ENCODE data around the gene CD37. TPM values are rescaled to one million over a fixed set of nuclear protein-coding genes. Genes with fewer than 3 reads are reported as not detected.

The CD37 gene
- total and polyA plus RNA-seq, 10 of the 15 experiments (the other 5 are each of a cell fraction or from before 2014, with no cell fraction given): 34.1 to 359 (median 108) TPM

DNA sequence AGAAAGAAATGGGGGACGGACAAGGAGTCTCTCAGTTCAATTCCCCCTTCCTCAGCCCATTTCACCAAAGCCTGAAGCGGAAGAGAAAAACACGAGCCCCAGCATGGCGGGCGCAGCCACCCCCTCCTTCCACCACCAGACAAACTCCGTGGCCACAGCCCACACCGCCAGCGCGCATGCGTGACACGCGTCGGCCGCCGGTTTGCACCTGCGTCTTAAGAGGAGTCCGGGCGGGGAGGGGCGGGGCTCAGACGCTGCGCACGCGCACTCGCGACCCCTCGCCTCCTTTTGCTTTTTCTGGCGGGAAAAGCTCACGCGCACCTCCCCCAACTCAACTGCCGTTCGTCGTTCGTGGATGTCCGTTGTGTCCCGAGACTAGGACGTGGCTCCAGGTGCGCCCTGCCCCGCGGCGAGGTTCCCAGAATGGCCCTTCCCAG is 52.7 kb downstream of the CD37 start, which contains the start of gene KASH5:
Gene KASH5, plus strand, starts transcription at position 314 of the 437 bp plus-strand sequence. CDS start 2,635 bp downstream, outside the sequence.
- WGBS (ENCODE audit: insufficient coverage, insufficient replicate concordance, low lambda C conversion rate, missing lambda C conversion rate): 88% methylated on average over 24 of the region's 40 CpGs
- H3K79me2 ChIP-seq (ENCODE audit: control insufficient read depth, insufficient read depth, low read length): no peaks in the 10 kb centered on the region
- intact Hi-C loops (cut with micrococcal nuclease; ENCODE audit: unreplicated experiment): no loop called here
- FAIRE-seq (no peak), ATAC-seq (no peak), DNase-seq (ENCODE audit: low read depth, low spot score) (no peak)
- no peak within 1 kb of the TSS for H3K27ac ChIP-seq (ENCODE audit: control insufficient read depth, insufficient read depth)
- no peaks in the 10 kb centered on the region for H3K9me3 ChIP-seq (replicated peaks; ENCODE audit: control insufficient read depth, insufficient read depth, low read length)
- H3K4me1 ChIP-seq (ENCODE audit: control insufficient read depth, insufficient read depth, low read length): no peaks in the 10 kb centered on the region
- no peaks in the 10 kb centered on the region for H4K20me1 ChIP-seq (ENCODE audit: control insufficient read depth, insufficient read depth)
- H3K27me3 ChIP-seq (replicated peaks in 1 of 2; ENCODE audit: control insufficient read depth in 2 of 2, insufficient read depth in 2 of 2, low read length in 1 of 2): no peaks in the 10 kb centered on the region
- TF ChIP-seq RB1 (IDR thresholded peaks at IDR 0.05; ENCODE audit: borderline replicate concordance) (no peak), PAX8 (IDR thresholded peaks at IDR 0.05) (no peak), FOXM1 (IDR thresholded peaks at IDR 0.05; ENCODE audit: low read depth, low read length) (no peak), CBX5 (IDR thresholded peaks at IDR 0.05; ENCODE audit: low read depth) (no peak), IKZF2 (IDR thresholded peaks at IDR 0.05) (no peak), SREBF2 (IDR thresholded peaks at IDR 0.05; ENCODE audit: low read length) (no peak), SIX5 (IDR thresholded peaks at IDR 0.05; ENCODE audit: low read depth, low read length, severe bottlenecking) (no peak), TBL1XR1 (IDR thresholded peaks at IDR 0.05; ENCODE audit: low read depth, low read length) (no peak), RFX5 (IDR thresholded peaks at IDR 0.05; ENCODE audit: low read depth, low read length) (no peak), EED (IDR thresholded peaks at IDR 0.05; ENCODE audit: low read depth) (no peak), RCOR1 (conservative IDR thresholded peaks at IDR 0.05; ENCODE audit: low read depth, low read length) (no peak)
- TF ChIP-seq, protein P1, sequence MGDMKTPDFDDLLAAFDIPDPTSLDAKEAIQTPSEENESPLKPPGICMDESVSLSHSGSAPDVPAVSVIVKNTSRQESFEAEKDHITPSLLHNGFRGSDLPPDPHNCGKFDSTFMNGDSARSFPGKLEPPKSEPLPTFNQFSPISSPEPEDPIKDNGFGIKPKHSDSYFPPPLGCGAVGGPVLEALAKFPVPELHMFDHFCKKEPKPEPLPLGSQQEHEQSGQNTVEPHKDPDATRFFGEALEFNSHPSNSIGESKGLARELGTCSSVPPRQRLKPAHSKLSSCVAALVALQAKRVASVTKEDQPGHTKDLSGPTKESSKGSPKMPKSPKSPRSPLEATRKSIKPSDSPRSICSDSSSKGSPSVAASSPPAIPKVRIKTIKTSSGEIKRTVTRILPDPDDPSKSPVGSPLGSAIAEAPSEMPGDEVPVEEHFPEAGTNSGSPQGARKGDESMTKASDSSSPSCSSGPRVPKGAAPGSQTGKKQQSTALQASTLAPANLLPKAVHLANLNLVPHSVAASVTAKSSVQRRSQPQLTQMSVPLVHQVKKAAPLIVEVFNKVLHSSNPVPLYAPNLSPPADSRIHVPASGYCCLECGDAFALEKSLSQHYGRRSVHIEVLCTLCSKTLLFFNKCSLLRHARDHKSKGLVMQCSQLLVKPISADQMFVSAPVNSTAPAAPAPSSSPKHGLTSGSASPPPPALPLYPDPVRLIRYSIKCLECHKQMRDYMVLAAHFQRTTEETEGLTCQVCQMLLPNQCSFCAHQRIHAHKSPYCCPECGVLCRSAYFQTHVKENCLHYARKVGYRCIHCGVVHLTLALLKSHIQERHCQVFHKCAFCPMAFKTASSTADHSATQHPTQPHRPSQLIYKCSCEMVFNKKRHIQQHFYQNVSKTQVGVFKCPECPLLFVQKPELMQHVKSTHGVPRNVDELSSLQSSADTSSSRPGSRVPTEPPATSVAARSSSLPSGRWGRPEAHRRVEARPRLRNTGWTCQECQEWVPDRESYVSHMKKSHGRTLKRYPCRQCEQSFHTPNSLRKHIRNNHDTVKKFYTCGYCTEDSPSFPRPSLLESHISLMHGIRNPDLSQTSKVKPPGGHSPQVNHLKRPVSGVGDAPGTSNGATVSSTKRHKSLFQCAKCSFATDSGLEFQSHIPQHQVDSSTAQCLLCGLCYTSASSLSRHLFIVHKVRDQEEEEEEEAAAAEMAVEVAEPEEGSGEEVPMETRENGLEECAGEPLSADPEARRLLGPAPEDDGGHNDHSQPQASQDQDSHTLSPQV (IDR thresholded peaks at IDR 0.05): no peak
- TF ChIP-seq, protein P2, sequence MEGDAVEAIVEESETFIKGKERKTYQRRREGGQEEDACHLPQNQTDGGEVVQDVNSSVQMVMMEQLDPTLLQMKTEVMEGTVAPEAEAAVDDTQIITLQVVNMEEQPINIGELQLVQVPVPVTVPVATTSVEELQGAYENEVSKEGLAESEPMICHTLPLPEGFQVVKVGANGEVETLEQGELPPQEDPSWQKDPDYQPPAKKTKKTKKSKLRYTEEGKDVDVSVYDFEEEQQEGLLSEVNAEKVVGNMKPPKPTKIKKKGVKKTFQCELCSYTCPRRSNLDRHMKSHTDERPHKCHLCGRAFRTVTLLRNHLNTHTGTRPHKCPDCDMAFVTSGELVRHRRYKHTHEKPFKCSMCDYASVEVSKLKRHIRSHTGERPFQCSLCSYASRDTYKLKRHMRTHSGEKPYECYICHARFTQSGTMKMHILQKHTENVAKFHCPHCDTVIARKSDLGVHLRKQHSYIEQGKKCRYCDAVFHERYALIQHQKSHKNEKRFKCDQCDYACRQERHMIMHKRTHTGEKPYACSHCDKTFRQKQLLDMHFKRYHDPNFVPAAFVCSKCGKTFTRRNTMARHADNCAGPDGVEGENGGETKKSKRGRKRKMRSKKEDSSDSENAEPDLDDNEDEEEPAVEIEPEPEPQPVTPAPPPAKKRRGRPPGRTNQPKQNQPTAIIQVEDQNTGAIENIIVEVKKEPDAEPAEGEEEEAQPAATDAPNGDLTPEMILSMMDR (IDR thresholded peaks at IDR 0.05 in 2 of 3, conservative IDR thresholded peaks at IDR 0.05 in 1 of 3; ENCODE audit: control insufficient read depth in 2 of 3, extremely low read depth in 1 of 3, insufficient read depth in 1 of 3, low read depth in 3 of 3, low read length in 3 of 3): no peak
- TF ChIP-seq, protein P3, sequence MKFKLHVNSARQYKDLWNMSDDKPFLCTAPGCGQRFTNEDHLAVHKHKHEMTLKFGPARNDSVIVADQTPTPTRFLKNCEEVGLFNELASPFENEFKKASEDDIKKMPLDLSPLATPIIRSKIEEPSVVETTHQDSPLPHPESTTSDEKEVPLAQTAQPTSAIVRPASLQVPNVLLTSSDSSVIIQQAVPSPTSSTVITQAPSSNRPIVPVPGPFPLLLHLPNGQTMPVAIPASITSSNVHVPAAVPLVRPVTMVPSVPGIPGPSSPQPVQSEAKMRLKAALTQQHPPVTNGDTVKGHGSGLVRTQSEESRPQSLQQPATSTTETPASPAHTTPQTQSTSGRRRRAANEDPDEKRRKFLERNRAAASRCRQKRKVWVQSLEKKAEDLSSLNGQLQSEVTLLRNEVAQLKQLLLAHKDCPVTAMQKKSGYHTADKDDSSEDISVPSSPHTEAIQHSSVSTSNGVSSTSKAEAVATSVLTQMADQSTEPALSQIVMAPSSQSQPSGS (IDR thresholded peaks at IDR 0.05; ENCODE audit: low read length): no peak
- TF ChIP-seq, protein P4, sequence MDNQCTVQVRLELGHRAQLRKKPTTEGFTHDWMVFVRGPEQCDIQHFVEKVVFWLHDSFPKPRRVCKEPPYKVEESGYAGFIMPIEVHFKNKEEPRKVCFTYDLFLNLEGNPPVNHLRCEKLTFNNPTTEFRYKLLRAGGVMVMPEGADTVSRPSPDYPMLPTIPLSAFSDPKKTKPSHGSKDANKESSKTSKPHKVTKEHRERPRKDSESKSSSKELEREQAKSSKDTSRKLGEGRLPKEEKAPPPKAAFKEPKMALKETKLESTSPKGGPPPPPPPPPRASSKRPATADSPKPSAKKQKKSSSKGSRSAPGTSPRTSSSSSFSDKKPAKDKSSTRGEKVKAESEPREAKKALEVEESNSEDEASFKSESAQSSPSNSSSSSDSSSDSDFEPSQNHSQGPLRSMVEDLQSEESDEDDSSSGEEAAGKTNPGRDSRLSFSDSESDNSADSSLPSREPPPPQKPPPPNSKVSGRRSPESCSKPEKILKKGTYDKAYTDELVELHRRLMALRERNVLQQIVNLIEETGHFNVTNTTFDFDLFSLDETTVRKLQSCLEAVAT (IDR thresholded peaks at IDR 0.05): no peak
- ChIA-PET SMC1A (ENCODE audit: uncharacterized antibody, unreplicated experiment) (interaction anchor here (0.7 kb wide), 1 partner anchor 8 kb away, joined by 3 read pairs; no protein-coding TSS in a partner anchor), CTCF (no interaction called here), POLR2A (interaction anchor here (0.6 to 0.7 kb wide), 2 partner anchors 48 to 62 kb away, joined by 3 to 4 read pairs; no protein-coding TSS in a partner anchor), RAD21 (ENCODE audit: unreplicated experiment) (interaction anchor here (0.8 kb wide), 1 partner anchor 39 kb away, joined by 3 read pairs; no protein-coding TSS in a partner anchor)
- H3K36me3 ChIP-seq (ENCODE audit: control insufficient read depth in 2 of 2, insufficient read depth in 2 of 2, low read length in 1 of 2): no peaks in the 10 kb centered on the region
- in situ Hi-C loops (cut with MboI): no loop called here
- no peak within 1 kb of the TSS for H3K9ac ChIP-seq (ENCODE audit: control insufficient read depth, insufficient read depth, low read length)
- no peak within 1 kb of the TSS for H2AFZ ChIP-seq (ENCODE audit: control insufficient read depth, low read depth, low read length)
- no TSS peak for BruUV-seq (replicated peaks)
- no peak within 1 kb of the TSS for H3K4me3 ChIP-seq
- H3K4me2 ChIP-seq (ENCODE audit: control insufficient read depth, insufficient read depth): no peak within 1 kb of the TSS

Measured in GM12878 (cell line).